MCF 10A (cell line): ENCODE measurements around the gene TRPM3. TPM values are rescaled to one million over a fixed set of nuclear protein-coding genes. Genes with fewer than 3 reads are reported as not detected.

ENCODE experiments used
- BruUV-seq: library from RNA; stranded (reverse); fragments of 400-500 nt; replicated peaks from 2 replicates; lab custom pipeline; 2021; lab: Mats Ljungman, UMichigan
- CTCF ChIA-PET: fragments of 300-600 bp; sonication (Branson Sonifier 250); formaldehyde crosslinking; extraction: SDS; loops from one replicate; lab custom pipeline; 2021; ENCODE audit warnings: antibody characterized with exemption, inconsistent platforms; lab: Yijun Ruan, JAX
- POLR2A ChIA-PET: fragments of 300-600, 350-650 bp; sonication (Branson Sonifier 250); formaldehyde crosslinking; extraction: SDS; loops from one replicate; lab custom pipeline; 2020; ENCODE audit warnings: antibody characterized with exemption, inconsistent platforms; lab: Yijun Ruan, JAX
- DNase-seq: peaks from one replicate; pipeline ENCODE4 v3.0.0-alpha.2; 2018; ENCODE audit not compliant: unreplicated experiment
- H3K27ac Mint-ChIP-seq: one replicate; pipeline ENCODE4 v1.8.0; 2022; ENCODE audit warnings: mild to moderate bottlenecking, low read depth, mixed read lengths; ENCODE audit not compliant: unreplicated experiment
- H3K27me3 Mint-ChIP-seq: one replicate; pipeline ENCODE4 v1.8.0; 2022; ENCODE audit warnings: mixed read lengths; ENCODE audit not compliant: insufficient read depth, unreplicated experiment
- H3K36me3 Mint-ChIP-seq: one replicate; pipeline ENCODE4 v1.8.0; 2022; ENCODE audit warnings: mild to moderate bottlenecking, moderate library complexity, mixed read lengths; ENCODE audit not compliant: insufficient read depth, unreplicated experiment
- H3K4me1 Mint-ChIP-seq: one replicate; pipeline ENCODE4 v1.8.0; 2022; ENCODE audit warnings: mixed read lengths; ENCODE audit not compliant: insufficient read depth, unreplicated experiment
- H3K4me3 Mint-ChIP-seq: one replicate; pipeline ENCODE4 v1.8.0; 2022; ENCODE audit warnings: mild to moderate bottlenecking, moderate library complexity, mixed read lengths; ENCODE audit not compliant: unreplicated experiment
- H3K9me3 Mint-ChIP-seq: one replicate; pipeline ENCODE4 v1.8.0; 2022; ENCODE audit warnings: mixed read lengths; ENCODE audit not compliant: unreplicated experiment
- CTCF ChIP-seq: fragments of 200-600 bp; IDR thresholded peaks from one replicate; pipeline ENCODE4 v1.8.0; 2022; ENCODE audit warnings: antibody characterized with exemption, mild to moderate bottlenecking; ENCODE audit not compliant: unreplicated experiment
- intact Hi-C: fragments of 100-400 bp; cut with micrococcal nuclease; formaldehyde crosslinking; loops from 2 replicates; pipeline ENCODE4 v1.14.1; 2022
- total RNA-seq: library from RNA; stranded (reverse); gene quantifications from 2 replicates; pipeline ENCODE4 v1.2.3, GENCODE V29; 2022

TRPM3 gene
- total RNA-seq, 1 experiment from 2014 or later: 0.44 TPM

DNA sequence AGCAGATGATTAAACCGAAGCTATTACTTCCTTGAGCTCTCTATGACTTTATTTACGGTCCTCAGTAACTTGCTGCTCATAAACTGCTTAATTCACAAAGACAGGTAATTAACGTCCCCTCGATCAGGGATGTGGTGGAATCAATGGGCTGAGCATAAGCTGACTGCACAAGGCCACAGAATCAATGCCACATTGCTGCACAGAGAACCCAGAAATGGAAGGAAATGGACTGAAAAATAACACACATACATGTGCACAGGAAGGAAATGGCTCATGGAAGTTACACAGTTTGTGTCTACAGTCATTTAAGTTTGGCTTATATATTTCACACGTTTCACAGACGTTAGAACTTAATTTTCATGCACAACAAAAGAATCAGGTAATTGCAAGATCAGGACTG, 588.7 kb downstream of the TRPM3 start:
- H3K27me3 Mint-ChIP-seq: no peaks in the 10 kb centered on the region
- no peak for DNase-seq
- TF ChIP-seq CTCF: no peak
- no peak overlapping the region for H3K4me3 Mint-ChIP-seq
- ChIA-PET POLR2A (no interaction called here), CTCF (interaction anchor here (0.6 to 1.2 kb wide), 2 partner anchors 18 to 21 kb away, joined by 3 to 6 read pairs; no protein-coding TSS in a partner anchor)
- no peaks in the 10 kb centered on the region for H3K36me3 Mint-ChIP-seq
- H3K9me3 Mint-ChIP-seq: no peaks in the 10 kb centered on the region
- intact Hi-C loops: no loop called here
- H3K27ac Mint-ChIP-seq: no peak overlapping the region
- BruUV-seq: no TSS peak
- H3K4me1 Mint-ChIP-seq: peaks cover 5% of the 10 kb centered on the region

- no peak for DNase-seq
- TF ChIP-seq CTCF: no peak
- Mint-ChIP-seq H3K27me3 (no peaks in the 10 kb centered on the region), H3K27ac (no peak overlapping the region), H3K4me3 (no peak overlapping the region), H3K9me3 (no peaks in the 10 kb centered on the region), H3K4me1 (peaks cover 5% of the 10 kb centered on the region), H3K36me3 (no peaks in the 10 kb centered on the region)
- ChIA-PET CTCF (interaction anchor here (0.8 kb wide), 1 partner anchor 110 kb away, joined by 3 read pairs; no protein-coding TSS in a partner anchor), POLR2A (interaction anchor here (0.6 kb wide), 1 partner anchor 1403 kb away, joined by 3 read pairs; no protein-coding TSS in a partner anchor)
- BruUV-seq: no TSS peak
- intact Hi-C loops: no loop called here
Measured at GRCh38 chr9:70531311-70531710, 590.1 kb downstream of the TRPM3 start.

GRCh38 chr9:70530716-70531115, 590.7 kb downstream of the TRPM3 start:
- Mint-ChIP-seq H3K4me3 (no peak overlapping the region), H3K27ac (no peak overlapping the region), H3K4me1 (peaks cover 6% of the 10 kb centered on the region), H3K27me3 (no peaks in the 10 kb centered on the region), H3K36me3 (no peaks in the 10 kb centered on the region), H3K9me3 (peaks cover under 1% of the 10 kb centered on the region)
- DNase-seq: no peak
- intact Hi-C loops: no loop called here
- no peak for TF ChIP-seq CTCF
- ChIA-PET POLR2A (no interaction called here), CTCF (no interaction called here)
- BruUV-seq: no TSS peak

- H3K4me1 Mint-ChIP-seq: peaks cover 10% of the 10 kb centered on the region
- peaks cover 5% of the 10 kb centered on the region for H3K36me3 Mint-ChIP-seq
- H3K27me3 Mint-ChIP-seq: no peaks in the 10 kb centered on the region
- intact Hi-C loops: no loop called here
- H3K9me3 Mint-ChIP-seq: peaks cover 10% of the 10 kb centered on the region
- TF ChIP-seq CTCF: no peak
- DNase-seq: no peak
- ChIA-PET POLR2A (no interaction called here), CTCF (no interaction called here)
- H3K27ac Mint-ChIP-seq: no peak overlapping the region
- no TSS peak for BruUV-seq
- H3K4me3 Mint-ChIP-seq: no peak overlapping the region
Measured at GRCh38 chr9:70529833-70530232, 591.6 kb downstream of the TRPM3 start.
